Loucy (cell line): ENCODE results near the gene DSC3.

ENCODE experiments used
- H2AFZ ChIP-seq: fragments of 200-600 bp; sonication (generic); 2 replicates; pipeline ENCODE4 v1.6.0; 2016; ENCODE audit warnings: antibody characterized with exemption, mild to moderate bottlenecking, low read length, moderate library complexity
- H3F3A ChIP-seq: fragments of 200-600 bp; 2 replicates; pipeline ENCODE4 v1.6.0; 2016; ENCODE audit warnings: antibody characterized with exemption, low read depth, mild to moderate bottlenecking
- H3K27me3 ChIP-seq: fragments of 200-600 bp; sonication (generic); 2 replicates; pipeline ENCODE4 v1.6.1; 2014; ENCODE audit warnings: low read length, mild to moderate bottlenecking; ENCODE audit not compliant: insufficient read depth, poor library complexity, severe bottlenecking
- H3K36me3 ChIP-seq: fragments of 200-600 bp; sonication (generic); 2 replicates; pipeline ENCODE4 v1.6.1; 2016; ENCODE audit warnings: low read length; ENCODE audit not compliant: insufficient read depth
- H3K4me1 ChIP-seq: fragments of 200-600 bp; sonication (generic); 2 replicates; pipeline ENCODE4 v1.5.1; 2014; ENCODE audit warnings: low read length, mild to moderate bottlenecking; ENCODE audit not compliant: insufficient read depth, poor library complexity, severe bottlenecking
- H3K4me2 ChIP-seq: fragments of 200-600 bp; sonication (generic); 2 replicates; pipeline ENCODE4 v1.6.0; 2014; ENCODE audit warnings: antibody characterized with exemption, low read length, low read depth, mild to moderate bottlenecking; ENCODE audit not compliant: poor library complexity, severe bottlenecking
- H3K4me3 ChIP-seq: fragments of 200-600 bp; sonication (generic); 2 replicates; pipeline ENCODE4 v1.5.1; 2014; ENCODE audit warnings: low read length, mild to moderate bottlenecking, mixed read lengths; ENCODE audit not compliant: poor library complexity, severe bottlenecking
- H3K79me2 ChIP-seq: fragments of 200-600 bp; sonication (generic); 2 replicates; pipeline ENCODE4 v1.6.1; 2014; ENCODE audit warnings: low read length; ENCODE audit not compliant: insufficient read depth
- H3K9ac ChIP-seq: fragments of 200-600 bp; sonication (generic); 2 replicates; pipeline ENCODE4 v1.6.0; 2014; ENCODE audit warnings: mild to moderate bottlenecking, low read depth, low read length, moderate library complexity; ENCODE audit not compliant: poor library complexity, severe bottlenecking
- H3K9me2 ChIP-seq: fragments of 200-600 bp; sonication (generic); replicated peaks from 2 replicates; pipeline ENCODE4 v1.6.1; 2016; ENCODE audit warnings: low read depth, low read length, mixed read lengths
- H3K9me3 ChIP-seq: fragments of 200-600 bp; sonication (generic); 2 replicates; pipeline ENCODE4 v1.6.1; 2014; ENCODE audit warnings: mild to moderate bottlenecking, antibody characterized with exemption, low read length, low read depth; ENCODE audit not compliant: insufficient read depth
- H4K20me1 ChIP-seq: fragments of 200-600 bp; sonication (generic); 2 replicates; pipeline ENCODE4 v1.6.0; 2014; ENCODE audit warnings: antibody characterized with exemption, low read length, mild to moderate bottlenecking; ENCODE audit not compliant: insufficient read depth, poor library complexity, severe bottlenecking
- EZH2phosphoT487 ChIP-seq: fragments of 200-600 bp; IDR thresholded peaks from 2 replicates; pipeline ENCODE4 v1.6.1; 2018; ENCODE audit warnings: antibody characterized with exemption, mild to moderate bottlenecking, moderate library complexity, borderline replicate concordance
- TF ChIP-seq, protein P1 (sequence below): fragments of 200-600 bp; sonication (generic); conservative IDR thresholded peaks from 2 replicates; pipeline ENCODE4 v1.5.1; 2014; ENCODE audit warnings: mild to moderate bottlenecking, antibody characterized with exemption, low read length

Gene DSC3

GRCh38 chr18:31057917-31058316, 15.4 kb upstream of the DSC3 start:
- Histone ChIP-seq H3K9me2 (no peaks in the 10 kb centered on the region), H4K20me1 (no peaks in the 10 kb centered on the region), H3K4me3 (no peak overlapping the region), H3K9me3 (no peaks in the 10 kb centered on the region), H3K4me2 (no peak overlapping the region), H2AFZ (no peak overlapping the region), H3K79me2 (no peaks in the 10 kb centered on the region), H3K9ac (no peak overlapping the region), H3K36me3 (no peaks in the 10 kb centered on the region), H3F3A (no peaks in the 10 kb centered on the region), H3K4me1 (no peaks in the 10 kb centered on the region), H3K27me3 (no peaks in the 10 kb centered on the region)
- TF ChIP-seq, protein P1, sequence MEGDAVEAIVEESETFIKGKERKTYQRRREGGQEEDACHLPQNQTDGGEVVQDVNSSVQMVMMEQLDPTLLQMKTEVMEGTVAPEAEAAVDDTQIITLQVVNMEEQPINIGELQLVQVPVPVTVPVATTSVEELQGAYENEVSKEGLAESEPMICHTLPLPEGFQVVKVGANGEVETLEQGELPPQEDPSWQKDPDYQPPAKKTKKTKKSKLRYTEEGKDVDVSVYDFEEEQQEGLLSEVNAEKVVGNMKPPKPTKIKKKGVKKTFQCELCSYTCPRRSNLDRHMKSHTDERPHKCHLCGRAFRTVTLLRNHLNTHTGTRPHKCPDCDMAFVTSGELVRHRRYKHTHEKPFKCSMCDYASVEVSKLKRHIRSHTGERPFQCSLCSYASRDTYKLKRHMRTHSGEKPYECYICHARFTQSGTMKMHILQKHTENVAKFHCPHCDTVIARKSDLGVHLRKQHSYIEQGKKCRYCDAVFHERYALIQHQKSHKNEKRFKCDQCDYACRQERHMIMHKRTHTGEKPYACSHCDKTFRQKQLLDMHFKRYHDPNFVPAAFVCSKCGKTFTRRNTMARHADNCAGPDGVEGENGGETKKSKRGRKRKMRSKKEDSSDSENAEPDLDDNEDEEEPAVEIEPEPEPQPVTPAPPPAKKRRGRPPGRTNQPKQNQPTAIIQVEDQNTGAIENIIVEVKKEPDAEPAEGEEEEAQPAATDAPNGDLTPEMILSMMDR: no peak
- TF ChIP-seq EZH2phosphoT487: no peak

DNA sequence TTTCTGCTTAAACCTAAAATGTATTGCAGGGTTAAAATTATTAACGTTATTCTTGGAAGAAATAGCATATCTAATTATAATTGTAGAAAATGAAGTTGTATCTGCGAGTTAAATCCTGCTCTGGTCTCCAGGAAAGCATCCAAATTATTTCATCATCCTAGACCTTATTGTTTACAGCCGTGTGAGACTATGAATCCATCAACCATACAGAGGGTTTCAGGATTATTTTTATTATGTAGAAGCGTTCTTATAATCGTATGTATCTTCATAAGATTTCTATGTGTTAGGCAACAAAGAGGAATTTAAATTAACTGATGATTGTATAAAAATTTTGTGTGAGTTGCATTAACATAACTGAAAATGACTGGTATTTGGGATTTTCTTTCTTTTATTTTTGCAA, 14.5 kb upstream of the DSC3 start:
- Histone ChIP-seq H3K36me3 (no peaks in the 10 kb centered on the region), H2AFZ (no peak overlapping the region), H3K4me2 (no peak overlapping the region), H4K20me1 (no peaks in the 10 kb centered on the region), H3K4me1 (no peaks in the 10 kb centered on the region), H3K9me2 (no peaks in the 10 kb centered on the region), H3F3A (no peaks in the 10 kb centered on the region), H3K27me3 (no peaks in the 10 kb centered on the region), H3K79me2 (no peaks in the 10 kb centered on the region), H3K9ac (no peak overlapping the region), H3K9me3 (no peaks in the 10 kb centered on the region), H3K4me3 (no peak overlapping the region)
- TF ChIP-seq EZH2phosphoT487: no peak
- TF ChIP-seq, protein P1: no peak

DNA sequence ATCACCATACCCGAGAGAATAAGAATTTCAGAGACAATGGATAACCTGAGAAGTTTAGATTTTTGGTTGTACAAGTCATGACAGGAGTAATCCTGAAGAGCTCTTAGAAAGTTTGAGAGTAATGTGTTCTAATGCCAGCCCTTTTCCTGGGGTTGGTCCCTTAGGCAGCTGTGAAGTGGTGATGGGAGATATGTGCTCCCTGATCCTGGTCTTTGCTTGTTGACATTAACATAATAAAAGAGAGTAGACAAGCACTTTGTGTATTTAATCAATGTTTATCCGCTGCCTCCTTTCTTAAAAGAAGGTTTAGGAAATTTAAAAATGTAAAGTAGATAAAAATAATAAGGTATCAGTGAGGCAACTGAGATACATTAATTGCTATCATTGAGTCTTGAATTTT, 13.8 kb upstream of the DSC3 start:
- Histone ChIP-seq H3K9ac (no peak overlapping the region), H3K9me2 (no peaks in the 10 kb centered on the region), H2AFZ (no peak overlapping the region), H3K4me3 (no peak overlapping the region), H3K9me3 (no peaks in the 10 kb centered on the region), H3K4me1 (no peaks in the 10 kb centered on the region), H3K4me2 (no peak overlapping the region), H4K20me1 (no peaks in the 10 kb centered on the region), H3F3A (no peaks in the 10 kb centered on the region), H3K36me3 (no peaks in the 10 kb centered on the region), H3K79me2 (no peaks in the 10 kb centered on the region), H3K27me3 (no peaks in the 10 kb centered on the region)
- TF ChIP-seq, protein P1: no peak
- TF ChIP-seq EZH2phosphoT487: no peak
